GM20000 (cell line): ENCODE measurements around the gene CELSR1.

Experiments used
- DNase-seq: peaks from one replicate; pipeline ENCODE4 v3.0.0; 2012; ENCODE audit warnings: low spot score
- TF ChIP-seq, protein P1 (sequence below): IDR thresholded peaks from 2 replicates; pipeline ENCODE4 v1.5.1; 2012; ENCODE audit warnings: mild to moderate bottlenecking, control low read depth; ENCODE audit errors: extremely low read depth, missing control alignments

CELSR1 gene

DNA sequence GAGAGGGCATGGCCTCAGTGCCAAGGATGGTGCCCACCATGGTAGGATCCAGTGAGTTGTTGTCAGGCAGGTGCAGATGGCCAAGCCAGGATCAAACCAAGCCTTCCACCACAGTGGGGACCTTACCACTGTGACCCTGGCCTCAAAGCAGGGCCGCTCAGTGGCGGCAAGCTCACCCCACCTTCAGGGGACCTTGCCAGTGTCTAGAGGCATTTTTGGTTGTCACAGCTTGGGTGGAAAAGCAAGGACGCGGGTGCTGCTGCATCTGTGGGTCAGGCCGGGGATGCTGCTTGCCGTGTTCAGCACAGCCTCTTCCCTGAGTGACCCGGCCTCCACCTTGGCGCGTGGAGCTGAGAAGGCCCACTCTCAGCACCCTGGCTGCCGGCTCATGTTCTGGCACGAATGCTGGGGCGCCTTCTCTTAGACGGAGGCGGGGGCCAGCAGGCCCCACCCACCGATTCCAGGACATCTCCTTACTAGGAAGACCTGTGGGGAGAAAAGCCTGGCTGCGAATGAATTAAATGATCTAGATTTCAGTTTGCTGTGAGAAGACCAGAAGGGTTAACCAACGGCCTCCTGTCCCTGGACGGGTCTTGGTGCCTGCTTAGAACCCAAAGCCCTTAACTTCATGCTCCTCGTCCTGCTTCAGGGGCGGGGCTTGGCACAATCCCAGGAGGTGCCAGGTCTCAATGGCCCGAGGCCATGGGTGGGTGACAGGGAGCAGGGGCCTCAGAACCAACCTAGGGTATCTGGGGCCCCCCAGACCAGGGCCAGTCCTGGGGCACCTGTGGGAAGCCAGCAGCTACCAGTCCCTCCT lies 183.0 kb downstream of the CELSR1 start:
- TF ChIP-seq, protein P1, sequence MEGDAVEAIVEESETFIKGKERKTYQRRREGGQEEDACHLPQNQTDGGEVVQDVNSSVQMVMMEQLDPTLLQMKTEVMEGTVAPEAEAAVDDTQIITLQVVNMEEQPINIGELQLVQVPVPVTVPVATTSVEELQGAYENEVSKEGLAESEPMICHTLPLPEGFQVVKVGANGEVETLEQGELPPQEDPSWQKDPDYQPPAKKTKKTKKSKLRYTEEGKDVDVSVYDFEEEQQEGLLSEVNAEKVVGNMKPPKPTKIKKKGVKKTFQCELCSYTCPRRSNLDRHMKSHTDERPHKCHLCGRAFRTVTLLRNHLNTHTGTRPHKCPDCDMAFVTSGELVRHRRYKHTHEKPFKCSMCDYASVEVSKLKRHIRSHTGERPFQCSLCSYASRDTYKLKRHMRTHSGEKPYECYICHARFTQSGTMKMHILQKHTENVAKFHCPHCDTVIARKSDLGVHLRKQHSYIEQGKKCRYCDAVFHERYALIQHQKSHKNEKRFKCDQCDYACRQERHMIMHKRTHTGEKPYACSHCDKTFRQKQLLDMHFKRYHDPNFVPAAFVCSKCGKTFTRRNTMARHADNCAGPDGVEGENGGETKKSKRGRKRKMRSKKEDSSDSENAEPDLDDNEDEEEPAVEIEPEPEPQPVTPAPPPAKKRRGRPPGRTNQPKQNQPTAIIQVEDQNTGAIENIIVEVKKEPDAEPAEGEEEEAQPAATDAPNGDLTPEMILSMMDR: no peak
- no peak for DNase-seq

DNA sequence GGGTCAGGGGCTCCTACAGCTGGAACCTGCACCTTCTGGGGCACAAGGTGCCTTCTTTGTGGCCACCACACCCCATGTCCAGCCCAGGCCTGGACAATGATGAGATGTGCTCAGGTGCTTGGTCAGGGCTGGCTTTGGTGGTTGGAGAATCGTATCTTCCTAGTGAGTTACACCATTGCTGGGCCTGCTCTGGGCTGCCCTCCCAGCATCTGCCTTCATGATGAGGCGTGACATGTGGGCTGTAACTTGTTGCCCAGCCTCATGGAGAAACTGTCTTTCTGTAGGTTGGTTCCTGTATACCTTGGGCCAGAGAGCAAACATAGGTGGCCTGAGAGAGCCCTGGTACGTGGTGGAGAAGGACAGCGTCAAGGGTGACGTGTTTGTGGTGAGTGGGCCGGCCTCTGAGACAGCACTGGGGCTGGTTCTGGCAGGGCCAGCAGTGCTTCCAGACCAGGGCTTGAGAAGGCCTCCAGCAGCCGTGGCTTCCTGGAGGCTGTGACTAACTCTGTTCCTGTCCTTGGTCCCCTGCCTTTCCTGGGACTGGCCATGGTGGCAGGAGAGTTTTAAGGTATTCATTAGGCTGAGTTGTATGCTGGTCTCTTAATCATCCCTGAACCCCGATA lies 183.8 kb downstream of the CELSR1 start:
- DNase-seq: no peak
- TF ChIP-seq, protein P1: no peak

DNA sequence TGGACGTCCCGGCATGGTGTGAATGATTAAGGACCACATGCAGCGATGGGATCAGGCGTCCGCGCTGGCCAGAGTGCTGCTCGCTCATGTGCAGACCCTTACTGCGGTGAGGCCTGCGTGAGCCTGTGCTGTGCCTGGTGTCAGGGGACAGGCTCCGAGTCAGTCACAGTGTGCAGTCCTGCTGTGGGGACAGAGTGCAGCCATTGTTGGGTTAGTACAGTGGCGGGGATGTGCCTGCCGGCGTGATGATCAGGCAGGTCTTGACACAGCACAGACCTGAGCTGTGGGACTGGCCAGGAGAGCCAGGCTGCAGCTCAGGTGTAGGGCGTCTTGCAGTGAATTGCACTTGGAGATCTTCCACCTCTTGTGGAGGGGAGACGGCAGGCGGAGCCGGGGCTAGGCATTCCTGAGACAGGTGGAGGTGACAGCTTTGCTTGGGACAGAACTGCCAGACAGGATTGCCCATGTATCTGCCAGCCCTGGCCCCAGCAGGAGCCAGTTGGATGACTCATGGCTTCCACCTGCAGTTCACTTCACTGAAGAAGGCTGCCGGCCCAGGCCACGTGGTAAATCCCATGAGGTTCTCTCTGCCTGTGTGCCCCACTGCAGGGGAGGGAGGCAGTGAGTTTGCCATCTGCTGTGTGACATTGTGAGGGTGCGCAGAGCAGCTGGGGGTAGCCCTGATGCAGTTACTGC lies 184.6 kb downstream of the CELSR1 start:
- no peak for DNase-seq
- TF ChIP-seq, protein P1: no peak

DNA sequence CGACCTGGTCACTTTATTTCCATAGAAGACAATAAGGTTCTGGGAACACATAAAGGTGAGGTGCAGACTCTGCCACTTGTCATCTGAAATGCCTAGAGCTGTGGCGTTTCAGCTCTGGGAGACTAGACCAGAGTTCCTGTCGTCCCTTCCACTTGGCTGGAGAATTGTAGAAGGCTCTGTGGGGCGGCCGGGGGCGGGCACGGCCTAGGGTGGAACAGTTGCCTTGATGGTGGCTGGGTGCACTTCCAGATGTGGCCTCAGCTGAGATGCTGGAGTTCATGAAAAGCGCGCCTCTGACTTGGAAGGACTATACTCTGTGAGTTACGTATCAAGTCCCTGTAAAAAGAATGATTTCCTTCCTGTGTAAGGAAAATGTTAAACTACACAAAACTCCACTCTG lies 185.1 kb downstream of the CELSR1 start:
- no peak for DNase-seq
- TF ChIP-seq, protein P1: no peak

DNA sequence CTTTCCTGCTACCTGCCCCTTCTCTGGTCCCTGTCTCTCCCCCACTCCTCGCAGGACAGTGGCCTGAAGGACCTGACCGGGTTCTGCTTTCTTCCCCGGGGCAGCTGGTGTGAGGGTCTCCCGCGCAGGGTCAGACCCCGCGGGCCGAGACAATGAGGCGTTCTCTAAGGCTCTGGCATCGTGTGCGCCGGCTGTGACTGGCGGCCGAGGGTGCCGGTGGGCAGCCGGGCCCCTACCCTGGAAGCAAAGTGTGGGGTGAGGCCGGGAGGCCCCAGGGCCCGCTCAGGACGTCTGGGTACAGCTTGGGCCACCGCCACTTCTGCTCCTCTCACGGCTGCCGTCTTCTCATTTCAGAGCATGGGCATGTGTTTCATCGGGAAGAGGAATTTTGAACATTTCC lies 185.7 kb downstream of the CELSR1 start:
- no peak for DNase-seq
- TF ChIP-seq, protein P1: no peak

DNA sequence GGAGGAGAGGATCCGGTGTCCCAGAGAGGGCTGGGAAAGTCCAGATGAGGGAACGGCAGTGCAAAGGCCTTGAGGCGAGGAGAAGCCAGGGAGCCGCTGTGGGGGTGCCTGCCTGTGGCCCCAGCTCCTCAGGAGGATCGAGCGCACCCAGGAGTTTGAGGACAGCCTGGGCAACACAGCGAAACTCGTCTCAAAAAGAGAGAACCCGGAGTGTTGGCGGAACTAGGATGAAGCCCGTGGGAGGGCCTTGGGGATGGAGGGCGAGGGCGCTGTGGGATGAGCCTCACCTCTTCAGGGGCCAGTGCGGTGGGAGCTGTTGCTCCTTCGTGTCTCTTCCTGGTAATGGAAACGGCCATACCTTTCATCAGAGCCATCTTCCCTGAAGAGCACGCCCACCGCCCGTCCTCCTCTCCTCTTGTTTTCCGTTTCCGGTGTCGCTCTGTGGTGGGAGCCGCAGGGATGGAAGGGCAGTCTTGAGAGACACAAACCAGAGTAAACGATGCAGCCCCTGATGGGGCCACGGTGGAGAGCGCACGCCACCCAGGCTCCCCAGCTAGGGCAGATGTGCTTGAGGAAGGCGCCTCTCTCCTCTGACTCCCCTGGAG lies 186.2 kb downstream of the CELSR1 start:
- DNase-seq: no peak
- TF ChIP-seq, protein P1: no peak

DNA sequence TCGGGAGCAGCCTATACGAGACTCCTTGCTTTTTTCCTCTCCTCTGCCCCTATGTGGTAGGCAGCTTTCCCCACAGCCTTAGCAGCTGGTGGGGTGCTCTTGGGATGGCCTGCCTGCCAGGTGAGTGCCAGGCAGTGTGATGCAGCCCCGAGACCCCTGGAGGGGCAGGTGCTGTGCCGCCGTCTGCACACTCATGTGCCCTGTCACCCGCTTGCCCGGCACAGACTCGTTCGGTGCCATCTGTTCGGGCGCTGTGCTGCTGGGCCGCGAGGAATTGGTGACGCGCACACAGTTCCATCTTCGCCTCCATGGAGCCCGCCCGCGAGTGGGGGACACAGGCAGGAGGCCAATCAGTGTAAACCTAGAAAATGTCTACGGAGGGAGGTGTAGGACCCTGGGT lies 186.8 kb downstream of the CELSR1 start:
- DNase-seq: no peak
- TF ChIP-seq, protein P1: no peak
